Neuronal stem cell (in vitro differentiated cells): Measurements from ENCODE around the gene MFGE8.
A peak's percentile ranks its signal among the peaks of the same experiment; 100 is the strongest.

Experiments
- DNase-seq: peaks from one replicate; pipeline ENCODE4 v3.0.0-alpha.2; 2013; ENCODE audit warnings: low spot score
- H2AFZ ChIP-seq: one replicate; pipeline ENCODE4 v1.6.1; 2013; ENCODE audit warnings: mild to moderate bottlenecking, low read length, inconsistent platforms
- H2AK5ac ChIP-seq: 2 replicates; pipeline ENCODE4 v1.6.1; 2013; ENCODE audit warnings: low read depth, mild to moderate bottlenecking, inconsistent platforms, low read length, moderate library complexity, mixed read lengths
- H2BK120ac ChIP-seq: 2 replicates; pipeline ENCODE4 v1.6.1; 2013; ENCODE audit warnings: low read depth, mild to moderate bottlenecking, inconsistent platforms, low read length, moderate library complexity, mixed read lengths
- H2BK12ac ChIP-seq: one replicate; pipeline ENCODE4 v1.6.1; 2013; ENCODE audit warnings: low read length, inconsistent platforms
- H2BK15ac ChIP-seq: 2 replicates; pipeline ENCODE4 v1.6.1; 2013; ENCODE audit warnings: mild to moderate bottlenecking, low read length, inconsistent platforms, mixed read lengths
- H2BK5ac ChIP-seq: one replicate; pipeline ENCODE4 v1.6.1; 2013; ENCODE audit warnings: inconsistent platforms, mild to moderate bottlenecking, low read length, moderate library complexity
- H3K14ac ChIP-seq: one replicate; pipeline ENCODE4 v1.6.1; 2013; ENCODE audit warnings: low read length, inconsistent platforms
- H3K18ac ChIP-seq: 2 replicates; pipeline ENCODE4 v1.6.1; 2013; ENCODE audit warnings: low read length, inconsistent platforms
- H3K23ac ChIP-seq: 2 replicates; pipeline ENCODE4 v1.6.1; 2013; ENCODE audit warnings: low read depth, mild to moderate bottlenecking, mixed read lengths, low read length, inconsistent platforms; ENCODE audit not compliant: poor library complexity
- H3K27ac ChIP-seq: replicated peaks from 3 replicates; pipeline ENCODE4 v1.5.1; 2013; ENCODE audit warnings: low read length, inconsistent platforms
- H3K27me3 ChIP-seq, 3 experiments: 2 replicates each; pipeline ENCODE4 v1.6.1; 2013; ENCODE audit warnings: low read length in 3 of 3, mild to moderate bottlenecking in 2 of 3, inconsistent platforms in 1 of 3, low read depth in 1 of 3, mixed read lengths in 1 of 3, moderate library complexity in 1 of 3; ENCODE audit not compliant: control insufficient read depth in 3 of 3, insufficient read depth in 3 of 3
- H3K36me3 ChIP-seq, 2 donors: replicated peaks in 1 of 2; 2 replicates each; pipeline ENCODE4 v1.6.1; 2013; ENCODE audit warnings: low read length in 2 of 2; ENCODE audit not compliant: control insufficient read depth in 2 of 2, insufficient read depth in 2 of 2
- H3K4ac ChIP-seq: 2 replicates; pipeline ENCODE4 v1.6.1; 2013; ENCODE audit warnings: inconsistent platforms, mild to moderate bottlenecking, low read length, moderate library complexity
- H3K4me1 ChIP-seq, 2 donors: 1 replicate in 1 of 2; 2 replicates in 1 of 2; pipeline ENCODE4 v1.6.1; 2013; ENCODE audit warnings: low read length in 2 of 2, low read depth in 1 of 2; ENCODE audit not compliant: control insufficient read depth in 2 of 2, insufficient read depth in 1 of 2
- H3K4me2 ChIP-seq: one replicate; pipeline ENCODE4 v1.6.1; 2013; ENCODE audit warnings: mild to moderate bottlenecking, low read length, inconsistent platforms; ENCODE audit not compliant: insufficient read depth, poor library complexity, severe bottlenecking
- H3K4me3 ChIP-seq, 2 donors: 2 replicates each; pipeline ENCODE4 v1.5.1; 2013; ENCODE audit warnings: low read length in 2 of 2, mild to moderate bottlenecking in 2 of 2, inconsistent platforms in 1 of 2, moderate library complexity in 1 of 2
- H3K79me1 ChIP-seq: one replicate; pipeline ENCODE4 v1.6.1; 2013; ENCODE audit warnings: low read depth, mild to moderate bottlenecking, inconsistent platforms, low read length, moderate library complexity
- H3K9ac ChIP-seq: one replicate; pipeline ENCODE4 v1.6.1; 2013; ENCODE audit warnings: mild to moderate bottlenecking, low read depth, low read length, inconsistent platforms; ENCODE audit not compliant: poor library complexity
- H3K9me3 ChIP-seq, 2 donors: replicated peaks in 1 of 2; 2 replicates each; pipeline versions ENCODE3 to v1.6.1; 2013; ENCODE audit warnings: low read length in 2 of 2, mild to moderate bottlenecking in 2 of 2, inconsistent platforms in 1 of 2, low read depth in 1 of 2, mixed read lengths in 1 of 2, moderate library complexity in 1 of 2; ENCODE audit not compliant: control insufficient read depth in 2 of 2, insufficient read depth in 1 of 2
- H4K8ac ChIP-seq: one replicate; pipeline ENCODE4 v1.6.1; 2013; ENCODE audit warnings: low read depth, mild to moderate bottlenecking, inconsistent platforms, low read length, moderate library complexity
- H4K91ac ChIP-seq: one replicate; pipeline ENCODE4 v1.6.1; 2013; ENCODE audit warnings: low read length, low read depth, mild to moderate bottlenecking, inconsistent platforms; ENCODE audit not compliant: poor library complexity
- WGBS, 2 donors: extraction: QIAGEN DNeasy Blood & Tissue Kit; methylation state at CpG; one replicate each; pipeline ENCODE4 v1.1.7; 2013; ENCODE audit warnings: missing lambda C conversion rate in 2 of 2, mixed read lengths in 1 of 2; ENCODE audit not compliant: insufficient read length in 2 of 2, insufficient replicate concordance in 1 of 2; ENCODE audit errors: extremely low coverage in 2 of 2; 5-methylcytosine and 5-hydroxymethylcytosine counted together

Gene MFGE8

GRCh38 chr15:88877415-88877814 is 35.8 kb downstream of the MFGE8 start:
- no peak overlapping the region for H3K9ac ChIP-seq
- H3K14ac ChIP-seq = no peak overlapping the region
- H2BK12ac ChIP-seq = no peak overlapping the region
- no peak overlapping the region for H3K4me3 ChIP-seq
- no peaks in the 10 kb centered on the region for H3K4me1 ChIP-seq
- no CpG with 5 or more reads among the region's 11 CpGs for WGBS, 2 donors
- H3K36me3 ChIP-seq = no peaks in the 10 kb centered on the region
- no peak overlapping the region for H3K4me2 ChIP-seq
- no peak overlapping the region for H3K27ac ChIP-seq
- no peak overlapping the region for H2AK5ac ChIP-seq
- H3K79me1 ChIP-seq = peaks cover 1% of the 10 kb centered on the region
- no peak overlapping the region for H3K23ac ChIP-seq
- DNase-seq = no peak
- no peak overlapping the region for H2BK15ac ChIP-seq
- no peak overlapping the region for H4K91ac ChIP-seq
- H2BK120ac ChIP-seq = no peak overlapping the region
- peaks cover 0 to 1% (median 0%) of the 10 kb centered on the region in 3 experiments for H3K27me3 ChIP-seq
- no peak overlapping the region for H2AFZ ChIP-seq
- H3K9me3 ChIP-seq = peaks cover 0 to 1% of the 10 kb centered on the region in 2 donors
- H3K4ac ChIP-seq = no peak overlapping the region
- H2BK5ac ChIP-seq = no peak overlapping the region
- H4K8ac ChIP-seq = no peak overlapping the region
- H3K18ac ChIP-seq = peak overlapping the region; percentile 30

GRCh38 chr15:88876573-88876972 is 36.6 kb downstream of the MFGE8 start:
- H2AK5ac ChIP-seq = no peak overlapping the region
- H2BK12ac ChIP-seq = no peak overlapping the region
- H2BK120ac ChIP-seq = no peak overlapping the region
- no peak overlapping the region for H3K4me2 ChIP-seq
- no peak overlapping the region for H2AFZ ChIP-seq
- H3K27me3 ChIP-seq = peaks cover 0 to 3% (median 0%) of the 10 kb centered on the region in 3 experiments
- no peak overlapping the region for H3K14ac ChIP-seq
- no peak overlapping the region for H2BK5ac ChIP-seq
- no peak overlapping the region for H2BK15ac ChIP-seq
- no peak overlapping the region for H3K9ac ChIP-seq
- H3K27ac ChIP-seq = no peak overlapping the region
- H3K23ac ChIP-seq = no peak overlapping the region
- no peak overlapping the region for H4K8ac ChIP-seq
- no CpG with 5 or more reads among the region's 10 CpGs for WGBS, 2 donors
- H3K4ac ChIP-seq = no peak overlapping the region
- peaks cover 1% of the 10 kb centered on the region for H3K79me1 ChIP-seq
- H3K4me1 ChIP-seq = no peaks in the 10 kb centered on the region
- DNase-seq = no peak
- no peak overlapping the region for H3K4me3 ChIP-seq
- no peaks in the 10 kb centered on the region for H3K36me3 ChIP-seq
- peaks cover 0 to 1% of the 10 kb centered on the region in 2 donors for H3K9me3 ChIP-seq
- H4K91ac ChIP-seq = no peak overlapping the region
- H3K18ac ChIP-seq = no peak overlapping the region

GRCh38 chr15:88874684-88875083 is 38.5 kb downstream of the MFGE8 start:
- H2AK5ac ChIP-seq = no peak overlapping the region
- no peak overlapping the region for H2BK120ac ChIP-seq
- no peaks in the 10 kb centered on the region for H3K36me3 ChIP-seq
- H2BK12ac ChIP-seq = no peak overlapping the region
- no peak overlapping the region for H3K4me3 ChIP-seq
- H3K18ac ChIP-seq = no peak overlapping the region
- H3K23ac ChIP-seq = no peak overlapping the region
- peaks cover 0 to 6% of the 10 kb centered on the region in 2 donors for H3K9me3 ChIP-seq
- H3K4me2 ChIP-seq = no peak overlapping the region
- no peak overlapping the region for H2BK15ac ChIP-seq
- no peak overlapping the region for H2BK5ac ChIP-seq
- H3K27me3 ChIP-seq = peaks cover 0 to 6% (median 0%) of the 10 kb centered on the region in 3 experiments
- H3K4ac ChIP-seq = no peak overlapping the region
- DNase-seq = no peak
- H3K9ac ChIP-seq = no peak overlapping the region
- no peak overlapping the region for H4K91ac ChIP-seq
- H3K14ac ChIP-seq = no peak overlapping the region
- peaks cover 1% of the 10 kb centered on the region for H3K79me1 ChIP-seq
- no peak overlapping the region for H4K8ac ChIP-seq
- H3K27ac ChIP-seq = no peak overlapping the region
- no peaks in the 10 kb centered on the region for H3K4me1 ChIP-seq
- no peak overlapping the region for H2AFZ ChIP-seq
- WGBS, 2 donors = no CpG with 5 or more reads among the region's 6 CpGs

GRCh38 chr15:88874275-88874674 is 38.9 kb downstream of the MFGE8 start:
- H2BK120ac ChIP-seq = no peak overlapping the region
- no peak overlapping the region for H2BK15ac ChIP-seq
- peaks cover 0 to 6% of the 10 kb centered on the region in 2 donors for H3K9me3 ChIP-seq
- DNase-seq = no peak
- H3K14ac ChIP-seq = peak overlapping the region; percentile 59
- H3K4me2 ChIP-seq = no peak overlapping the region
- peak overlapping the region; percentile 4 for H3K23ac ChIP-seq
- H4K91ac ChIP-seq = no peak overlapping the region
- H2BK5ac ChIP-seq = peak overlapping the region; percentile 57
- H3K4ac ChIP-seq = no peak overlapping the region
- H3K27ac ChIP-seq = no peak overlapping the region
- H4K8ac ChIP-seq = no peak overlapping the region
- H3K27me3 ChIP-seq = peaks cover 0 to 6% (median 0%) of the 10 kb centered on the region in 3 experiments
- H3K9ac ChIP-seq = no peak overlapping the region
- H3K4me1 ChIP-seq = no peaks in the 10 kb centered on the region
- WGBS, 2 donors = no CpG with 5 or more reads among the region's 15 CpGs
- peak overlapping the region; percentile 14 for H2AK5ac ChIP-seq
- H2BK12ac ChIP-seq = no peak overlapping the region
- no peak overlapping the region for H2AFZ ChIP-seq
- no peak overlapping the region for H3K18ac ChIP-seq
- peaks cover 1% of the 10 kb centered on the region for H3K79me1 ChIP-seq
- no peak overlapping the region for H3K4me3 ChIP-seq
- H3K36me3 ChIP-seq = no peaks in the 10 kb centered on the region
